HG03066 (cell line): ENCODE measurements around the gene SCG2.
"Not testable (repeated sequence)": the region's sequence is repeated elsewhere in the genome, so short reads cannot be mapped to it uniquely, and the experiment has no call there.

ENCODE experiments used
- ATAC-seq: cut with Tn5 transposase; IDR thresholded peaks from one replicate; pipeline ENCODE4 v1.9.1; 2021; ENCODE audit warnings: low read depth; ENCODE audit not compliant: unreplicated experiment

SCG2 gene

DNA sequence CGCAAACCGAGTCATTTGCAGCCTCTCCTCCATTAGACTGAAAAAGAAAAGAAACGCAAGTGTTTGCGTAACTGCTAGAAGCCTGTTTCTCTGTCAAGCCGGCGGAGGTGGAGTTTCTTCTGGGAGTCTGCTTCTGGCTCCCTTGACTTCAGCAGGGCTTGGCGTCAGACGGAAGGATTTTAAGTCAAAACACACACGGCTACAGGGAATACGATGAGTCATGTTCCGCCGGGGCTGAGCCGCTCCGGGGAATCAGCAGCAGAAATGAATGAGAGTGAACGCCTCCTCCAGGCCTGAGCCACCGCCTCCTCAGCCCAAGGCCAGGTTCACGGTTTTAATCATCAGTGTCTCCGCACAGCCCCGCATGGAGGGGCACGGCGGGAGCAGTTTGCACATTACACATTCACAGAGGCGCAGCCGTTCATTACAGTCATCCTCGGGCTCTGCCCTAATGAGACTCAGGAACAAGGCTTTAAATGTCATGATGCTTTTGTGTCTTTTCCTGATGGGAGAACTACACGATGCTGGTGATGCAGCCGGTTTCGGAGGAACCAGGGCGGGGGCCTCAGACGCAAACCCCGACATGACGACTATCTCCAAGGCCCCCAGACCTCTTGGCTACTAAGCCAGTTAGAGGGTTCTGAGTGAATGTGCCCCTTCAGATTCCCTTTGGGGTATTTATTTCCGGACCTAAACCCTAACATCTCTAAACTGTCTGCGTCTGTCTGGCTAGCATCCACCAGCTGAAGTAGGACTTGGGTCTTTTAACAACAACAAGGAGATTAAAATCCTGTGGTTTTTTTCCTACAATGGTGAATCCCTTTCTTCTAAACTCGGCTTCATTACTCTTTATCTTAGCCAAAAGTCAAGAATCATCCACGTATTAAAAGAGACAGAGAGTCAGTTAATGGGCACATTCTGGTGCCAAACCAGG lies 11.1 kb upstream of the SCG2 start:
- ATAC-seq = no peak

DNA sequence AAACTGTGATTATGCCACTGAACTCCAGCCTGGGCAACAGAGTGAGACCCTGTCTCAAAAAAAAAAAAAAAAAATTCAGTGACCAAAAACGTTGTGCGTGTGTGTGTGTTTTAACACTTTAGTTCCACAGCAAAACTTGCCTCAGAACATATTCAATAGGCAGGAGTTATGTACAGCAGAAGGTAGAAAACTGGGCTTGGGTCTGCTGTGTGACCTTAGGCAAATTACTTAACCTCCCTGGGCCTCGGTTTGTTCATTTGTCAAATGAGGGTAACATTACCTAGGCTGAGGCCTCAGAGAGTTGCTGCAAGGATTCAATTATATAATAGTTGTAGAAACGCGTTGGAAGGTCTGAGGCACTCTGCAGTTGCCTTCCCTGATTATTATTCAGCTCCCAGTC lies 10.3 kb upstream of the SCG2 start:
- ATAC-seq = no peak

DNA sequence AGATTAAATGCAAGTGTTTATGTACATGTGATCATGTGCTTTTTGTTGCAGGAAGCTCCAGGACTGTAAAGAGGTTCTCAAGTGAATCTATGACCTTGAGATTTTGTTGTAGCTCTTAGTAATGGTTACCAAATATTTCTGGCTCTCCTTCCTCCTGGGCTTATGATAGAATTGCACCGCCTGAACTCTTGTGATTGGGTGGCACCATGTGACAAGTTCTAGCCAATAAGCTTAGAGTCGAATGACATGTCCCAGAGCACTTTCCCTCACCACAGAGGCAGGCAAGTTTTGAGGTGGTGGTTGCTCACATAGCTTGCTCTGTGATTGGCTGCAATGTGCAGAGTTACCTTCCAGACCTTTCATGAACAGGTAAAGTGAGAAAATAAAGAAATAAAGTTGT lies 8.9 kb upstream of the SCG2 start:
- no peak for ATAC-seq

DNA sequence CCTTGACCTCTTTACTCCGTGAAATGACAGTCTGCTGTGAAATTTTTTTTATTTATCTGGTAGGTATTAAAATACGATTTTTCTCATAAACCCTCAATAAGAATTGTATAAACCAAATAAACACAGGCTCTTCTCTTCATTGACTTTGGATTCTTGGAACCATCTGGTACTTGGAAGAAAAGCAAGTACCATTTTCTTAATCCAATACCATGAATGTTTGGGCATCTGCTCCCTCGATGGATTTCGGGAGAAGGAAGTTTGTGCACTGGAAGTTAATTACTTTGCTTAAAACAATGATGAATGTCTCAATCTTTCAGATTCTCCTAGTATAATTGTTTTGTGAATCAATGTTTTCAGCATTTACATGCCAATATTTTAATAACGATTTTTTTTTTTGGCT lies 5.3 kb upstream of the SCG2 start:
- ATAC-seq = no peak

DNA sequence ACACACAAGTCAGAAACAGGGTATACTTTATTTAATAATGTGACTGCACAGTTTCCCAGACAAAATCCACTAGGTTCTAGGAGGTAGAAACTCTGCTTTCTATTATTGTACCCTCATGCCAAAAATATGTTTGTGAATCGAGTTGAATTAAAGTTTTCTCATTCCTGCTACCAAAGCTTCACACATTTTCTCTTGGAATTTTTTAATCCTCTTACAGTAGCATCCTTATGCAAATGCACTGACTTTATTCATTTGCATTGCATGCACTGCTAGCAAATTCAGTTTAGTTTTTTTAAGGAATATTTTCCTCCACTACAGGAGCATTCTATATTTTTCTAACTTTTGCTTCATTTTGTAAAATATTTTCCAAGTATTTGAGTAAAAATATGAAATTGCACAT lies 4.8 kb upstream of the SCG2 start:
- no peak for ATAC-seq

DNA sequence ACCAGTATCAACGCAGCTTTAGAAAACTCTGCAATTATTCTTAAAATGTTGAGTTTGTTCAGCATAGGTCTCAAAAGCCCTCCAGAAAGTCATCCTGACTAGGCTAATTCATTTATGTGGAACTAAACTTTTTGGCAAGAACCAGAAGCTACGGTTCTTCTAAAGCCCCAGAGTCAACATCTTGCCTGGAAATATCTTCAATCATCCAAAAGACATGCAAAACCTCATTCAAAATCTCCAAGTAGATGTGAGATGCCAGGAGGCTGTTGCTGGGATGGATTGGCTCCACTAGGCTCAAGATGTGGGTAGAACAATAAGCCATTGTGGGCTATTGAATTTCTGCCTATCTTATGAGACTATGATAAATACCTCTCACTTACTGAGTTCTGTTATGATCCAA lies 2.1 kb upstream of the SCG2 start:
- ATAC-seq = no peak

DNA sequence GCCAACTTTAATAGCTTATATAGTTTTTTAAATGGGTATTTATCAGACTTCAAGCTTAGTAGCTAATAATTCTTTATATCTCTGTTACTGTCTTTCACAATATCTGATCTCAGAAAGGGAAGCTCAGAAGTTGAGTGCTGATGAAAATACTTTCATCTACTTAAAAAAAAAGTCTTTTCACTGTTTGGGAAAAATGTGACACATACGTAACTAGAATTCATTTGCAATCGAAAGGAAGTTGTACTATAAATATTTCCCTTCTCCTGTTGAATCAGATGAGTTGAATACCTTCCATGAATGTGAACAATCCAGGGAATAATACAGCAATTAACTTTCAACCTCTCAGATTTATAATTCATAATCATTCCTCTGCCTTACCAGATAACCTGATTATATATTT lies 811 bp upstream of the SCG2 start:
- ATAC-seq = no peak

DNA sequence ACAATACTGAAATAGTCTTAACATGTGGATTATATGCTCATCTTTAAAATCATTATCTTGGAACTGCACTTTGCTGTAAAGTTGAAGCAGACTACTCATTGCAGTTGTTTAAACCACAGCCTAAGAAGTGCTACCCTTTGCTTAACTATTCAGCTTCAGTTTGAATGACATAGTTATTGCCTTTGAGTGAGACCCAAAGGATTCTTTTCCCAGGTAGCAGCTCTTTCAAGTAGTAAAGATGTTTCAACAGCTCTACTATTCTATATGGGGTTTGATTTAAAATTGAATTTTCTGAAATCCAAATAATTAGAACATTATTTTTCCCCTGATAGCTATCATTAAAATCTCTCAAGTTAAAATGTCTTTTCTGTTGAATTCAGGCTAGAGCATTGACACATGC lies 1.1 kb downstream of the SCG2 start:
- no peak for ATAC-seq

DNA sequence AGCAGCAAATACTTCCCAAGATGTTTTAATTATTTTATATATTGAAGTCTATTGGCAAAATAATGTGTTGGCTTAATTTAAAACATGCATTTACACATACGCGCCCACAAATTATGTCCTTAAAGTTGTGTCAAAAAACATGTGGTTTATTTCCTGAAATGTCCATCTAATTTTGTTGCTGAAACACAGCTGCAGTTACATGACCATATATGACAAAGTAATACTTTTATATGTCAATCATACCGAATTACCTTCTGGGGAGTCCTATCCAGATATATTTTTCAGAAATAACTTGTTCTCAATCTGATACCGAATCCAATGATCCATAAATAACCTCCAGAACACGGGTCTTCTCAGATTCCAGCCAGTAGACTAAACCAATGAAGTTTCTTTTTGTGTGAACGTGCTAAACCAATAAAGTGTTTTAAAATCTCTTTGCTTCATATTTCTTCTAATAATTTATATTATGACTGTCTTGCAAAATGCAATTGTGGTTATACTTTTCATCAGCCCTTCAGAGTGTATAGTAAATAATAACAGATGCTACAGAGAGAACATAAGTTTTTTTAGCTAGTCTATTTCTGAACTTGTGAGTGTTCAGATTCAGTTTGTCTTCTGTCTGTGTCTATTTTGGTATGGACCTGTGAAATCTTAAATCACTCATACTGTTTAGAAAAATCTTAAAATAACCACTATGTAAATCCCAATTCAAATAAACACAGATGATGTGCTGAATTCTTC lies 2.4 kb downstream of the SCG2 start:
- ATAC-seq = no peak

DNA sequence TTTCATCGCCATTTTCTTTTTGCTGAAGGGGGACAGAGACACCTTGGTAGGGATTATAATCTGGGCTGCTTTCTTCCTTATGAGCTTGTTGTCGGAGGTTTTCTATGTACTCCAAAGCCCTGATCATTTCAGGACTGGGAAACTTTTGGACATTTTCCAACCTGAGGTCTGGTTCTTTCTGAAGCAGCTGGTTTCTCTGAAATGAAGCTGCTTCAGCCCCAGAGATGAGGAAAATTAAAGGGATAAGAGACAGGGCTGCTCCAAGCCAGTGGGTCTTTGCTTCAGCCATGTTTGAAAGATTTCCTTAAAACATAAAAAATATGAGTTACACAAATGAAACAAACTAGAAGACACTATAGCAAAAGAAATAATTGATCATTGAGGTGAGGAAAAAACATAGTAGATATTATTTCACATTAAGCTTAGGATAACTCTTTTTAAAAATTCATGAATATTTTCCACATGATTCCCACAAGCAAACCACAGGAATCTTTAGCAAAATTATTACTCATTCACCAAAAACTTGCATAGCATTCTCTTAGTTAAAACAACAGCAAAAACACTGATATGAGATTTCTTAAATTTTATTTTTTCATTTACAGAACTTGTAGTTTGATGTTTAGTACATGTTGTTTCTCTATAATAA lies 3.0 kb downstream of the SCG2 start:
- no peak for ATAC-seq

DNA sequence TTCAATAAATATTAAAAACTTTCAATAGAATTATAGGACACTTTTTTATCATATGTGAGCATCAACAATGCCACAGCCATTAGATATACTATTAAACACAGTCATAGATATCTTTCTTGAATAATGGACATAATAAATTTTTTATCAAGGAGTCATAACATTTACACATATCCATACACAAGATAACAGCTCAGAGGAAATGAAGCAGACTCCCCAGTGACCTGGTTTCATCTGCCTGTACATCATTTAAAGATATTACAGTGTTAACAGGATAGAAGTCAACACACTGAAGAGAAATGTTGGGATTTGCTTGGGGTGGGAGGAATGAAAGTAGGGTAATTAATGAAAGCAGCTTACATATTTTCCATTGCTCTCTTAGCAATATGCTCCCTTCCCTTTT lies 5.1 kb downstream of the SCG2 start:
- no peak for ATAC-seq

DNA sequence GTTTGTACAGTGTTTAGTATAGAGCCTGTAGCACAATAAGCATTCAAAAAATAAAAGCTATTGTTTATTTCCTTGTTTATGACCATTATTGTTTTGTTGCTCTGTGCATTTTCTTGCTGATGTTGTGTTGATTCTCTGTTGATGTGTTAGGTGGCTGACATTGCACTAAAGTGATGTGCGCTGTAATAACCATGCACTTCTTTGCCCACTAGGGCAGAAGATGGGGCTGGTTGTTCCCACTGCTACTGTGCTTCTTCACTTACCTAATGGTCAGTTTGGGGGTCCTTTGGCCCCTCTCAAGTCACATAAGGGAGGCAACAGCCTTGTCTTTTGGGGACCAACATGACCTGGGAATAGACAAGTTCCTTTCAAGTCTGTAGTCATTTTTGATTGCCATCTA lies 6.0 kb downstream of the SCG2 start:
- no peak for ATAC-seq

DNA sequence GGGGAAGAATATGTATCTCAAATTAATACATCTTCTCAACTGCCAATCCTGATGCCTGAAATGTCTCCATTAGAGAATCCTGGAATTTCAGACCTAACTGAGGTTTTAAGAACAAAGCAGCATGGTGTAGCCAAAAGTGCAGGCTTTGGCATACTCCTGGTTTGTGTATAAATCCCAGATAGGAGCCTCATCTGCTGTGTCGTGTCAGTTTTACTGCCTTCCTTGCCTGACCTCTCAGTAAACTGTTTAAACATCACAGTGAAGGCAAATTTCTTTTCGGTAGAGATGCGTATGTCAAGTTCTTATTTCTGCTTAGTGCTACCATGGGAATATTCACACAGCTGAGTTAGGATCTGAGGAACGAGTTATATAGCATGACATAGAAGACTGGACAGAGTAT lies 7.3 kb downstream of the SCG2 start:
- ATAC-seq = no peak

DNA sequence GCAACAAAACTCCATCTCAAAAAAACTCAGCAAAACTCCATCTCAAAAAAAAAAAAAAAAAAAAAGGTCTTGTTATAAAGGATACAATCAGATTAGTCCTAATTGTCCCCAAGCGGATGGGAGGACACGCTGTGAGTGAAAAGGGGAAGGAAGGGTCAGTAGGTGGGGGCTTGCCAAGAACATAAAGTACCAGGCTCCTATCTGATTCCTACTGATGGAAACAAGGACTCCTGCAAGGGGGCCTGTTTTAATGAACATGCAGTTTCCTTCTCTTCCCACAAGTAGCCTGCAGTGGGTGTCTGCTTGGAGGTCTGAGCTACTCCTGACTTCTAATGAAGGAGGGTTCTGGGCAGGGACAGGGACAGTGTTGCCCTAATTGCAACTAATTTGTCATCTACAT lies 7.9 kb downstream of the SCG2 start:
- no peak for ATAC-seq

DNA sequence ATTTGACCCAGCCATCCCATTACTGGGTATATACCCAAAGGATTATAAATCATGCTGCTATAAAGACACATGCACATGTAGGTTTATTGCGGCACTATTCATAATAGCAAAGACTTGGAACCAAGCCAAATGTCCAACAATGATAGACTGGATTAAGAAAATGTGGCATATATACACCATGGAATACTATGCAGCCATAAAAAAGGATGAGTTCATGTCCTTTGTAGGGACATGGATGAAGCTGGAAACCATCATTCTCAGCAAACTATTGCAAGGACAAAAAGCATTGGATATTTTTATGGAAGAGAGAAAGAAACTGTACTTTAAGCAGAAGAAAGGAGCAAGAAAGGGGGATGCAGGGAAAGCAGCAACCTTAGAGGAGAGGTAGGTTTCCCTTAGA lies 9.5 kb downstream of the SCG2 start:
- not testable (repeated sequence) for ATAC-seq

DNA sequence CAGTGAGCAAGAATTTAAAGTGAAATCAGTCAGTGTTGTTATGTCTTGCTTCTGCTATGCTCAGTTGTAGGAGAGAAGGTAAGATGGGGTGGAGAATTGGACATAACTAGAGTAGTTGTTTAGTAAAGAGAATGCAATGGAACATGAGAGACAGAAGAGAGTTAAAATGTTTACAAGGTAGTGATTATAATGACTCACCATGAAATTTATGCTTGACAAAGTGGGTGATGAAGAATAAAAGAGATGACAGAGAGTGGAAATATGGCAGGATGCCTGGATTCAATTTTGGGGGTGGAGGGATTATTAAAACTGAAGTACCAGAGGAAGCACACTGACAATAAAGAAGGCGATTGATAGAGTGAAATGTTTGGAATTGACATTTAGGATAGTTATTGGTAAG lies 10.6 kb downstream of the SCG2 start:
- ATAC-seq = no peak

DNA sequence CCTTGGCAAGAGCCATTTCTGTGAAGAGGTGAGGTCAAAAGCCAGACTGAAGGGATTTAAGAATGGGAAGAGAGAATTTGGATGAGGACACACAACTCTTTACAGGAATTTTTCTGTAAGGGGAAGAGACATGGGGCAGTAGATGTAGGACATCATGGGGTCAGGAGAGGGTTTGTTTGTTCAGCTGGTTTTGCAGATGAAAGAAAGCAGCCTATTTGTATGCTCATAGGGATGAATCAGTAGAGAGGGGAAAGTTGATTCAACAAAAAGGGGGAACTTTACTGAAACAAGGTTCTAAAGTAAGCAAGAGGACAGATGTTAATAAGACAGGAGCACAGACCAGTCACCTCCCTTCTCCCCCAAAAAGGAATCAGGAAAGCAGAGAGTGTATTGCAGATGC lies 11.2 kb downstream of the SCG2 start:
- no peak for ATAC-seq

DNA sequence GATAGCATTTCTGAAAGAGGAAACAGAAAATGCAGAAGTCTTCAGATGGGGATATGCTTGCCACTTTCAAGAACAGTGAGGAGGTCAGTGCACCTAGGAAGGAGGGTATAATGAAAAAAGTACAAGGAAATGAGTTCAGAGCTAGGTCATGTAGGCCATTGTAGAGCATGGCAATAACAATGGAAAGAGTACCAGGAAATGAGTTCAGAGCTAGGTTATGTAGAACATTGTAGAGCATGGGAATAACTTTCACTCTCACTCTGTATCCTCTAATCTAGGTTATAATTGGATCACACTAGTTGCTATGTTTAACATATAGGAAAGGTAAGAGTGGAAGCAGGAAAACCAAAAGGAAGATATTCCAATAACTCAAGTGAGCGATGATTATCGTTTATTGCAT lies 12.3 kb downstream of the SCG2 start:
- no peak for ATAC-seq

DNA sequence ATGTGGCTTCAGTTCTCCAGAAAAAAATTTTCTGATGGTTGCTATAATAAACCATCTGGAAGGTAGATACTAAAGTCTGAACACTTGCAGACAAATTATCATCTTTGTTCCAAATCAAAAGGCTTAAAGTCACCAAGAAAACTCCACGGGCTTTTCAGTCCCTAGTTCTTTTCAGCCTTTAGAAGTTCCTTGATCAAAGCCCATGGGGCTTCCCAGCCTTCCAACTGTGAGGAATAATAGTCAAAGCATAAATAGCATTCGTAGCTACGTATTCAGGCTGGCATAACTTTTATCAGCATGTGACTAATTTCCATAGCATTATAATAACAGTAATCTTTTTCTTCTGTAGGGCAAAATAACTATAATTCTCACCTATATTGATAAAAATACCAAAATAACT lies 13.9 kb downstream of the SCG2 start:
- no peak for ATAC-seq

DNA sequence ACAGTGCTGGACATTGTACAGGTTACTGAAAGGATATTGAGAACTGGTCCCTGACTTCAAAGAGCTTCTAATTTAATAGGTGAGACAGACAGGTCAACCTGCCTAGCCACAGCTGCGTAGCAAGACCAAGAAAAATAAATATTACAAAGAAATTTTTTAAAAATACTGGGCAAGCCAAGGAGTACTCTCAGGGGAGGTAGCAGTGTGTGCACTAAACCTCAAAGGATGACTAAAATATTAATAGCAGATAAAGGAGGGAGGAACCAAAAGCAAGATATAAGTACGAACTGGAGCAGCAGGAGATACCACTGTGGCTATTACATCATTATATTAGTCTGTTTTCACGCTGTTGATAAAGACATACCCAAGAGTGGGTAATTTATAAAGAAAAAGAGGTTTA lies 14.9 kb downstream of the SCG2 start:
- no peak for ATAC-seq

DNA sequence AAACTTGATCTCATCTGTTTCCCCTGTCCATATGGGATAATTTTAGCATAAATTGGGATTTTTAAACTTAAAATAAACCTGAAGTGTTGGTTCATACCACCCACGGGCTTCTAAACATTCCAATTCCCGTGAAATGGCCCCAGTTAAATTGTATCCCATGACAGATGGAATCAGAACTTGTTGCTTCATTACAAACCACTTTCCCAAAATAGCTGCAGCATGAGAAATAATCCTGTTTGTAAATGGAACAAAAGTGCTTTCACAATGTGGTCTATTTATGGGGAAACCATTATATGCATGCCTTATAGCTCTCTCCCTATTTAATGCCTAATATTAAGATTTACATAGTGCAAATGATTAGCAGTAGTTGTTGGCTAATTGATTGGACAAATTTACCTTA lies 15.9 kb downstream of the SCG2 start:
- ATAC-seq = no peak

DNA sequence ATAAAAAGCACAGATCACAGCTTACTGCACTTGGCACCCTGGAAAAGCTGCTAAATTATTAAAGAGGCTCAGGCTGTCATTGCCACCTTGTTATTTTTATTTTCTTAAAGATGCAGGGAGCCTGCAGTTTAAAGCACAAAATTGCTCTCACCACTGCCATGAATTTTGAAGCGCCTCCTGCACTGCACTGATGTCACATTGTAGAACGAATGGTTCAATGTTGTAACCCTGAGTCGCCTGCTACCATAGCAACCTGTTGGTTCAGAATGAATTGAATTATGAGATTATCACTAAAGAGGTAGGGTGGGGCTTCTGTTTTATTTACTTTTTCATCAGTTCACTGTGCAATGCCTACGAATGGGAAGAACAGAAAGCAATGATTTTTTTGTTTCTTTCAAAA lies 16.5 kb downstream of the SCG2 start:
- no peak for ATAC-seq
